HEK293T (cell line): ENCODE data around the gene ASTL.

Source experiments
- ARNT ChIP-seq: fragments of 450-650 bp; IDR thresholded peaks from 2 replicates; pipeline ENCODE4 v1.6.1; 2017; ENCODE audit warnings: mild to moderate bottlenecking
- BHLHE40 ChIP-seq: fragments of 450-650 bp; IDR thresholded peaks from 2 replicates; pipeline ENCODE4 v1.6.1; 2016; ENCODE audit warnings: mild to moderate bottlenecking, moderate library complexity, borderline replicate concordance
- ELF4 ChIP-seq: fragments of 450-650 bp; IDR thresholded peaks from 2 replicates; pipeline ENCODE4 v1.6.1; 2017; ENCODE audit warnings: antibody characterized with exemption
- FOXA1 ChIP-seq: fragments of 450-650 bp; IDR thresholded peaks from 2 replicates; pipeline ENCODE4 v1.6.1; 2016; ENCODE audit warnings: mild to moderate bottlenecking
- FOXK2 ChIP-seq: fragments of 450-650 bp; IDR thresholded peaks from 2 replicates; pipeline ENCODE4 v1.6.1; 2016; ENCODE audit warnings: mild to moderate bottlenecking
- FOXM1 ChIP-seq: fragments of 450-650 bp; IDR thresholded peaks from 2 replicates; pipeline ENCODE4 v1.6.1; 2017; ENCODE audit warnings: mild to moderate bottlenecking, borderline replicate concordance
- HDGF ChIP-seq: fragments of 450-650 bp; IDR thresholded peaks from 2 replicates; pipeline ENCODE4 v1.6.1; 2017; ENCODE audit warnings: antibody characterized with exemption, borderline replicate concordance
- L3MBTL2 ChIP-seq: fragments of 450-650 bp; conservative IDR thresholded peaks from 2 replicates; pipeline ENCODE4 v1.6.1; 2016; ENCODE audit warnings: mild to moderate bottlenecking
- LEF1 ChIP-seq: fragments of 450-650 bp; IDR thresholded peaks from 2 replicates; pipeline ENCODE4 v1.6.1; 2017; ENCODE audit warnings: mild to moderate bottlenecking, borderline replicate concordance
- NFRKB ChIP-seq: fragments of 450-650 bp; IDR thresholded peaks from 2 replicates; pipeline ENCODE4 v1.6.1; 2016; ENCODE audit warnings: mild to moderate bottlenecking, moderate library complexity
- SP1 ChIP-seq: fragments of 450-650 bp; IDR thresholded peaks from 2 replicates; pipeline ENCODE4 v1.6.1; 2017
- SUZ12 ChIP-seq: fragments of 450-650 bp; IDR thresholded peaks from 2 replicates; pipeline ENCODE4 v1.6.1; 2016; ENCODE audit warnings: mild to moderate bottlenecking
- ZNF384 ChIP-seq: fragments of 450-650 bp; IDR thresholded peaks from 2 replicates; pipeline ENCODE4 v1.6.1; 2016
- TF ChIP-seq, protein P1 (sequence below): fragments of 450-650 bp; IDR thresholded peaks from 2 replicates; pipeline ENCODE4 v1.6.1; 2016

DNA sequence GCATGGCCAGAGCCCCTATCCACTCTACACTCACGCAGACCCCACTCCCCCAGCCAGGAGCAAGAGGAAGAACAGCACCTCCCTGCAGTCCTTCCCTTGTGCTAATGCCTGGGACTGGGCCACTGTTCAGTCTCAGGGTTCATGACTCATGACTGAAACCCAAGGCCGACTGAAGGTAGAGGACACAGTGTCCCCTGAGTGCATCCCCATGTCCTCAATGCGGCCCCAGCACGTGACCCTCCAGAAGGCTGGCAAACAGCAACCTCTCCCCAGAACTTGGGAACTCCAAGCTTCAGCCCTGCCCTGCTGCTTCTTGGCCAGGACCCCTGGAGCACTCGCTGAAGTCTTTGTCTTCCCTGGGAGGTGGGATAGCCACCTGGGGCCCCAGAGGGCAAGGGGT is 15.9 kb downstream of the ASTL start:
- no peak for TF ChIP-seq ELF4
- TF ChIP-seq, protein P1, sequence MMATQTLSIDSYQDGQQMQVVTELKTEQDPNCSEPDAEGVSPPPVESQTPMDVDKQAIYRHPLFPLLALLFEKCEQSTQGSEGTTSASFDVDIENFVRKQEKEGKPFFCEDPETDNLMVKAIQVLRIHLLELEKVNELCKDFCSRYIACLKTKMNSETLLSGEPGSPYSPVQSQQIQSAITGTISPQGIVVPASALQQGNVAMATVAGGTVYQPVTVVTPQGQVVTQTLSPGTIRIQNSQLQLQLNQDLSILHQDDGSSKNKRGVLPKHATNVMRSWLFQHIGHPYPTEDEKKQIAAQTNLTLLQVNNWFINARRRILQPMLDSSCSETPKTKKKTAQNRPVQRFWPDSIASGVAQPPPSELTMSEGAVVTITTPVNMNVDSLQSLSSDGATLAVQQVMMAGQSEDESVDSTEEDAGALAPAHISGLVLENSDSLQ: no peak
- TF ChIP-seq SP1: no peak
- no peak for TF ChIP-seq NFRKB
- TF ChIP-seq HDGF: no peak
- no peak for TF ChIP-seq LEF1
- TF ChIP-seq BHLHE40: no peak
- TF ChIP-seq ZNF384: no peak
- no peak for TF ChIP-seq FOXA1
- no peak for TF ChIP-seq FOXM1
- TF ChIP-seq SUZ12: no peak
- TF ChIP-seq ARNT: no peak
- TF ChIP-seq FOXK2: no peak
- no peak for TF ChIP-seq L3MBTL2
